ENCODE results near the gene ZBTB7C. TPM values are rescaled to one million over a fixed set of nuclear protein-coding genes. Genes with fewer than 3 reads are reported as not detected.

The ZBTB7C gene
- total and polyA plus RNA-seq, 8 donors: 1.7 to 8.7 (median 2.7) TPM

DNA sequence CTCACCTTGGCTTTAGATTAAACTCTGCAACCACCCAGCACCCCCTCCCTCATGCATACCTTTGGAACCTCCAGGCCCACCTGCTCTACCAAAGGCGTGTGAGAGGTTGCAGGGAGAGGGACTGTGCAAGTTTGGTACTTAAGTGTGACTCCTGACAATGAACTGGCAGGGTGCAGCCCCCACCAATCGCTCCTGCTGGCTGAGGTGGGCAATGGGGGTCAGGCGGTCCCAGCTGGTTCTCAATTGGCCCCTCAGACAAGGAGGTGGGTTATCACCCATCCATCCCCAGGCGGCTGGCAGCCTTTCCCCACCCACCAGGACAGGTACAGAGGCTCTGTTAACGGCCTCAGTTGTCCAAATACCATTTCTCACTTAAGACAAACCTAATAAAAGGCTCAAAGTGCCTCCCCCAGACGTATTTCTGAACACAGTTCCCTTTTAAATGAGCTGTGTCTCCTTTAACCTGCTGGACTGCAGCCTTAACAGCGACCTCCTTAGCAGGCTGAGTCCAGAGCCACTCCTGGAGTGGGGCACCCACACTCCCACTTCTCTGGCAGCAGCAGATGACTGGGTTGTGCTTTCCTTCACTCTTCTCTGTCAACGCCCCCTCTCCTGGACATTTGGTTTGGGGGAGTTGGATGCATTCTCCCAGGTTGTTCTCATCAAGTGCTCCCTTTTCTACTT lies 309.6 kb downstream of the ZBTB7C start:
- H3K27me3 ChIP-seq: peaks cover 0 to 4% of the 10 kb centered on the region in 2 donors
- no peaks in the 10 kb centered on the region for H3K36me3 ChIP-seq
- no peak for DNase-seq
- no peak for TF ChIP-seq CTCF (IDR thresholded peaks at IDR 0.05)
- H3K9me3 ChIP-seq: no peaks in the 10 kb centered on the region
- no peak overlapping the region for H3K4me3 ChIP-seq
- no peaks in the 10 kb centered on the region for H3K4me1 ChIP-seq
- intact Hi-C loops (cut with DNase I): no loop called here
- no peak overlapping the region for H3K27ac ChIP-seq
- no peak for ATAC-seq

GRCh38 chr18:48098538-48098937 lies 310.6 kb downstream of the ZBTB7C start:
- no peaks in the 10 kb centered on the region for H3K36me3 ChIP-seq
- H3K4me3 ChIP-seq: no peak overlapping the region
- no peak for ATAC-seq
- no peaks in the 10 kb centered on the region for H3K9me3 ChIP-seq
- intact Hi-C loops (cut with DNase I): no loop called here
- no peak overlapping the region for H3K27ac ChIP-seq
- no peak for DNase-seq
- TF ChIP-seq CTCF (IDR thresholded peaks at IDR 0.05): no peak
- H3K27me3 ChIP-seq: peaks cover 0 to 4% of the 10 kb centered on the region in 2 donors
- H3K4me1 ChIP-seq: no peaks in the 10 kb centered on the region

GRCh38 chr18:48098007-48098406 lies 311.2 kb downstream of the ZBTB7C start:
- TF ChIP-seq CTCF (IDR thresholded peaks at IDR 0.05): no peak
- DNase-seq: no peak

GRCh38 chr18:48095726-48096125 lies 313.5 kb downstream of the ZBTB7C start:
- Histone ChIP-seq H3K4me3 (no peak overlapping the region), H3K27me3 (peaks cover 0 to 1% of the 10 kb centered on the region in 2 donors), H3K27ac (no peak overlapping the region), H3K4me1 (no peaks in the 10 kb centered on the region), H3K9me3 (no peaks in the 10 kb centered on the region), H3K36me3 (no peaks in the 10 kb centered on the region)
- ATAC-seq (no peak), DNase-seq (no peak)
- TF ChIP-seq CTCF (IDR thresholded peaks at IDR 0.05): no peak
- intact Hi-C loops (cut with DNase I): no loop called here

More at GRCh38 chr18:48098007-48098406, 311.2 kb downstream of the ZBTB7C start:
- Histone ChIP-seq H3K27me3 (peaks cover 0 to 4% of the 10 kb centered on the region in 2 donors), H3K36me3 (no peaks in the 10 kb centered on the region), H3K27ac (no peak overlapping the region), H3K4me1 (no peaks in the 10 kb centered on the region), H3K9me3 (no peaks in the 10 kb centered on the region), H3K4me3 (no peak overlapping the region)
- ATAC-seq: no peak
- intact Hi-C loops (cut with DNase I): no loop called here

DNA sequence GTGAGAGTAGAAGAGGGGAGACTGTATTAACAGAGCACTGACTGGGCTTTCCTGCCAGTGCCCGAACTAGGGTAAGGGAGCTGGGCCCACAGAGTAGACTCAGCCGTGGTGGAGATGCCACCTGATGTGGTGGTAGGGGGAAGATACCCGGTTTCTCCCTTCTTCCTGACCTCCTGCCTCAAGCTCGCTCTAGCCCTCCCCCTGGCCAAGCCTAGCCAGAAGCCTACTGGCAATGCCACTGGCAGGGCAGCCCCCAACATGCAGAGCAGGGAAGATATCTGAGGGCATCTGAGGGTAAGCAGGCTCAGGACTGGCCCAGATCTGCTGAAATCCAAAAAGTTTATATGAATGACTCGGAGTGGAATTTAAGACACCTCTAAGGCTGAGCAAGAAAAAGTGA lies 316.1 kb downstream of the ZBTB7C start:
- Histone ChIP-seq H3K4me3 (no peak overlapping the region), H3K9me3 (no peaks in the 10 kb centered on the region), H3K36me3 (no peaks in the 10 kb centered on the region), H3K27me3 (no peaks in the 10 kb centered on the region), H3K27ac (no peak overlapping the region), H3K4me1 (no peaks in the 10 kb centered on the region)
- TF ChIP-seq CTCF (IDR thresholded peaks at IDR 0.05): no peak
- intact Hi-C loops (cut with DNase I): no loop called here
- ATAC-seq (no peak), DNase-seq (no peak)

All from left lung (tissue), 10 donors.